KMS-11 (cell line): ENCODE data around the gene SPATA22.
"Not testable (repeated sequence)": the region's sequence is repeated elsewhere in the genome, so short reads cannot be mapped to it uniquely, and the experiment has no call there.

Experiments used
- H2AFZ ChIP-seq: fragments of 200-600 bp; sonication (generic); 2 replicates; pipeline ENCODE4 v1.6.1; 2016; ENCODE audit warnings: antibody characterized with exemption, mixed run types, low read depth
- H3K27ac ChIP-seq: fragments of 200-600 bp; sonication (generic); 2 replicates; pipeline ENCODE4 v1.6.1; 2016; ENCODE audit warnings: mild to moderate bottlenecking, mixed run types
- H3K27me3 ChIP-seq: fragments of 200-600 bp; sonication (generic); 2 replicates; pipeline ENCODE4 v1.6.1; 2017; ENCODE audit warnings: mild to moderate bottlenecking, low read depth, mixed run types, moderate library complexity; ENCODE audit not compliant: insufficient read depth
- H3K36me3 ChIP-seq: fragments of 200-600 bp; sonication (generic); 2 replicates; pipeline ENCODE4 v1.6.1; 2017; ENCODE audit warnings: mild to moderate bottlenecking, mixed run types; ENCODE audit not compliant: insufficient read depth
- H3K4me1 ChIP-seq: fragments of 200-600 bp; sonication (generic); 2 replicates; pipeline ENCODE4 v1.6.1; 2016; ENCODE audit warnings: mild to moderate bottlenecking, low read depth, mixed run types; ENCODE audit not compliant: poor library complexity, severe bottlenecking
- H3K4me2 ChIP-seq: fragments of 200-600 bp; sonication (generic); 2 replicates; pipeline ENCODE4 v1.7.0; 2016; ENCODE audit warnings: mild to moderate bottlenecking, mixed run types
- H3K4me3 ChIP-seq: fragments of 200-600 bp; sonication (generic); IDR thresholded peaks from 2 replicates; pipeline ENCODE4 v1.6.1; 2017; ENCODE audit warnings: low read depth, low read length, mixed read lengths; ENCODE audit not compliant: insufficient read depth
- H3K79me2 ChIP-seq: fragments of 200-600 bp; sonication (generic); 2 replicates; pipeline ENCODE4 v1.6.1; 2016; ENCODE audit warnings: low read depth, mixed run types; ENCODE audit not compliant: insufficient read depth
- H3K9ac ChIP-seq: fragments of 200-600 bp; sonication (generic); 2 replicates; pipeline ENCODE4 v1.6.1; 2016; ENCODE audit warnings: mild to moderate bottlenecking, mixed run types
- H4K20me1 ChIP-seq: fragments of 200-600 bp; sonication (generic); 2 replicates; pipeline ENCODE4 v1.6.1; 2016; ENCODE audit warnings: mild to moderate bottlenecking, mixed run types; ENCODE audit not compliant: insufficient read depth
- CTCF ChIP-seq: fragments of 200-600 bp; sonication (generic); conservative IDR thresholded peaks from 2 replicates; pipeline ENCODE4 v1.6.1; 2017; ENCODE audit warnings: low read depth, mild to moderate bottlenecking, antibody characterized with exemption, low read length, moderate library complexity, mixed read lengths

Gene SPATA22

DNA sequence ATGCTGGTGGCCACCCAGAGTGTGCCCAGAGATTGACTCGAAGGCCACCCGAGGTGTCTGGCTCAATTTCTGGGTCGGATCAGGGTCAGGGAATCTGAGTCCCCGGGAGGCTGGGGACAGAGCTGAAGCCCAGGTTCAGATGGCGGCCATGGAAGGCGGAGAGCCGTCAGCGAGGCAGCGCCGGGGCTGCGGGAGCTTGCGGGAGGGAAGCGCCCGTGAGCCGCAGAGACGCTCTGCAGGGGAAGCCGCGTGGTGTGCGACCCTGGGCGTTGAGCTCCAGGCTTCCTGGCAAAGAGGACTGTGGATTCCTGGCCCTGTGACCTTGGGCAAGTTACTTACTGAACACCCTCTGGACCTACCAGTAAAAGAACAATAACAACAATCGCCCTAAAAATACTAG is 518 bp upstream of the SPATA22 start:
- Histone ChIP-seq H4K20me1 (no peaks in the 10 kb centered on the region), H3K4me2 (no peak overlapping the region), H3K36me3 (no peaks in the 10 kb centered on the region), H3K4me3 (no peak overlapping the region), H3K27ac (no peak overlapping the region), H2AFZ (no peak overlapping the region), H3K27me3 (no peaks in the 10 kb centered on the region), H3K79me2 (no peaks in the 10 kb centered on the region), H3K9ac (no peak overlapping the region), H3K4me1 (no peaks in the 10 kb centered on the region)
- no peak for TF ChIP-seq CTCF

- Histone ChIP-seq H3K27ac (no peak overlapping the region), H3K36me3 (no peaks in the 10 kb centered on the region), H3K9ac (no peak overlapping the region), H2AFZ (no peak overlapping the region), H3K4me3 (no peak overlapping the region), H3K79me2 (no peaks in the 10 kb centered on the region), H4K20me1 (no peaks in the 10 kb centered on the region), H3K4me2 (no peak overlapping the region), H3K4me1 (no peaks in the 10 kb centered on the region), H3K27me3 (no peaks in the 10 kb centered on the region)
- TF ChIP-seq CTCF, result no peak
These were observed 2.1 kb downstream of the SPATA22 start for GRCh38 chr17:3469529-3469928.

DNA sequence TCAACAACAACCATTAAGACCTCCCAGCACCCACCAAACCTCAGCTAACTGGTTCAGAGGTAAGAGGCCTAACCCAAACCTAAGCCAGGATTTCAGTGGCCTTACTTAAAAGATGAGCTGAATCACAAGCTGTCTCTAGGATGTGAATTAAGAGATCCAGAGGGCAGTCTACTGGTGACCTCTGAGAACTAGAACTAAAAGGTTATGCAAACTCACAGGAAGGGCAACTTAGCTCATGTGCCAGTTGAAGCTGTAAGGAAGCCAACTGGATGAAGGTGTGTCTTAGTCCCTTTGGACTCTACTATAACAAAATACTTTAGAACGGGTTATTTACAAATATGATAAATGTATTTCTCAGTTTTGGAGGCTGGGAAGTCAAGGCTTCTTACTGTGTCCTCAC is 5.3 kb downstream of the SPATA22 start:
- H3K9ac ChIP-seq, H3K36me3 ChIP-seq, H4K20me1 ChIP-seq, H2AFZ ChIP-seq, H3K4me3 ChIP-seq, H3K4me2 ChIP-seq, H3K4me1 ChIP-seq, H3K27me3 ChIP-seq, H3K27ac ChIP-seq, H3K79me2 ChIP-seq: not testable (repeated sequence)

DNA sequence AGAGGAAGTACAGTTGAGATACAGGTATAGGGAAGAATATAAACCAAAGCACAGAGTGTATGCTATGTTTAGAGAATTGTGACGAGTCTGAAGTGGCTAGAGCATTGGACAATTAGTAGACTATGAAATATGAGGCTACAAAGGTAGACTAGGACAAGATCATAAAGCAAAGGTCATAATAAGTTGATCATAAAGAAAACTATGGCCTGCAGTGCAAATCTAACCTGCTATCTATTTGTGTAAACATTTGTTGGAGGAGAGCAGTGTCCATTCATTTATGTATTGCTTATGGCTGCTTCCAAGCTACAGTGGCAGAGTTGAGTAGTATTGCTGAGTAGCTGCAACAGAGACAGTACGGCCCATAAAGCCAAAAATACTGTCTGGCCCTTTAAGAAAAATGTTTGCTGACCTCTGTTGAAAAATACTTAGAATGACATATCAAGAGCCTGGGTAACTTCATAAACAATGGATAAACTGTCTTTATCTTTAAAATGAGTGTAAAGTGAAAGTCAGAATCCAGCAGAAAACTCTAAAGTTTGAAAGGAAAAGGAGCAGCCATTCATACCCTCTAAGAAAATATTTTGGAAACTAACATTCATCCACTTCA is 23.5 kb downstream of the SPATA22 start:
- no peak overlapping the region for H3K4me3 ChIP-seq
- no peaks in the 10 kb centered on the region for H3K36me3 ChIP-seq
- H3K4me2 ChIP-seq, result no peak overlapping the region
- no peaks in the 10 kb centered on the region for H3K27me3 ChIP-seq
- no peaks in the 10 kb centered on the region for H3K79me2 ChIP-seq
- no peaks in the 10 kb centered on the region for H4K20me1 ChIP-seq
- H2AFZ ChIP-seq, result no peak overlapping the region
- H3K9ac ChIP-seq, result no peak overlapping the region
- H3K4me1 ChIP-seq, result no peaks in the 10 kb centered on the region
- H3K27ac ChIP-seq, result no peak overlapping the region
- no peak for TF ChIP-seq CTCF

- Histone ChIP-seq H3K79me2 (no peaks in the 10 kb centered on the region), H3K4me3 (no peak overlapping the region), H3K4me2 (no peak overlapping the region), H3K9ac (no peak overlapping the region), H3K36me3 (no peaks in the 10 kb centered on the region), H3K4me1 (no peaks in the 10 kb centered on the region), H4K20me1 (no peaks in the 10 kb centered on the region), H3K27ac (no peak overlapping the region), H2AFZ (no peak overlapping the region), H3K27me3 (no peaks in the 10 kb centered on the region)
- TF ChIP-seq CTCF, result no peak
These were observed 24.0 kb downstream of the SPATA22 start for GRCh38 chr17:3447625-3448024.
